ENCODE measurements around the gene OTOG.

The OTOG gene, protein sequence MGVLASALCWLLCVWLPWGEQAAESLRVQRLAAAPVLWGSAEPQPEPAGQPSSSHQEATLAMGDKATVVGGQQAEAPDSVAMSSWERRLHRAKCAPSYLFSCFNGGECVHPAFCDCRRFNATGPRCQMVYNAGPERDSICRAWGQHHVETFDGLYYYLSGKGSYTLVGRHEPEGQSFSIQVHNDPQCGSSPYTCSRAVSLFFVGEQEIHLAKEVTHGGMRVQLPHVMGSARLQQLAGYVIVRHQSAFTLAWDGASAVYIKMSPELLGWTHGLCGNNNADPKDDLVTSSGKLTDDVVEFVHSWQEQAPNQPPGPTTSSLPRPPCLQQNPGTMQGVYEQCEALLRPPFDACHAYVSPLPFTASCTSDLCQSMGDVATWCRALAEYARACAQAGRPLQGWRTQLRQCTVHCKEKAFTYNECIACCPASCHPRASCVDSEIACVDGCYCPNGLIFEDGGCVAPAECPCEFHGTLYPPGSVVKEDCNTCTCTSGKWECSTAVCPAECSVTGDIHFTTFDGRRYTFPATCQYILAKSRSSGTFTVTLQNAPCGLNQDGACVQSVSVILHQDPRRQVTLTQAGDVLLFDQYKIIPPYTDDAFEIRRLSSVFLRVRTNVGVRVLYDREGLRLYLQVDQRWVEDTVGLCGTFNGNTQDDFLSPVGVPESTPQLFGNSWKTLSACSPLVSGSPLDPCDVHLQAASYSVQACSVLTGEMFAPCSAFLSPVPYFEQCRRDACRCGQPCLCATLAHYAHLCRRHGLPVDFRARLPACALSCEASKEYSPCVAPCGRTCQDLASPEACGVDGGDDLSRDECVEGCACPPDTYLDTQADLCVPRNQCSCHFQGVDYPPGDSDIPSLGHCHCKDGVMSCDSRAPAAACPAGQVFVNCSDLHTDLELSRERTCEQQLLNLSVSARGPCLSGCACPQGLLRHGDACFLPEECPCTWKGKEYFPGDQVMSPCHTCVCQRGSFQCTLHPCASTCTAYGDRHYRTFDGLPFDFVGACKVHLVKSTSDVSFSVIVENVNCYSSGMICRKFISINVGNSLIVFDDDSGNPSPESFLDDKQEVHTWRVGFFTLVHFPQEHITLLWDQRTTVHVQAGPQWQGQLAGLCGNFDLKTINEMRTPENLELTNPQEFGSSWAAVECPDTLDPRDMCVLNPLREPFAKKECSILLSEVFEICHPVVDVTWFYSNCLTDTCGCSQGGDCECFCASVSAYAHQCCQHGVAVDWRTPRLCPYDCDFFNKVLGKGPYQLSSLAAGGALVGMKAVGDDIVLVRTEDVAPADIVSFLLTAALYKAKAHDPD (N-terminal part only)

DNA sequence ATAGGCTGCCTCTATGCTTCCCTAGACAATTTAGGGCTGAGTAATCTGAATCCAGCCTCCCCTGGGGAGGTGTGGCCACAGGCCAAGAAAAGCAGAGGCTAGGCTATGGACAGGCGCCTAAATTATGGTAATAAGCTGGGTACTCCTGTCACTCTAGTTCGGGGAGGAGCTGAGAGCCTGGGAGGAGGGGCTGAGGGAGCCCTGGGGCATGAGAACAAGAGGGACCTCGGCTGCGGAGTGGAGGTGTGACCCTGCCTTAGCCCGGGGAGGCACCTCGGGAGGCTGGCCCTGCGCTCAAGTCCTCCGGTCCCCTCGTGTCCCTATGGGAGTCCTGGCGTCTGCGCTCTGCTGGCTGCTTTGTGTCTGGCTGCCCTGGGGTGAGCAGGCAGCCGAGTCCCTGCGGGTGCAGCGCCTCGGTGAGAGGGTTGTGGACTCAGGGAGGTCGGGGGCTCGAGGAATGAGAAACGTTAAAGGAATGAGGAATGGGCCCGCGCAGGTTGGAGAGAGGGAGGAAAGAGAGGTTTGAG is at the start of gene OTOG:
Gene OTOG (plus strand): TSS at position 209 of the 527 bp plus-strand sequence. CDS start 114 bp downstream, at position 323.
- no peak for DNase-seq (ENCODE audit: low spot score)

DNA sequence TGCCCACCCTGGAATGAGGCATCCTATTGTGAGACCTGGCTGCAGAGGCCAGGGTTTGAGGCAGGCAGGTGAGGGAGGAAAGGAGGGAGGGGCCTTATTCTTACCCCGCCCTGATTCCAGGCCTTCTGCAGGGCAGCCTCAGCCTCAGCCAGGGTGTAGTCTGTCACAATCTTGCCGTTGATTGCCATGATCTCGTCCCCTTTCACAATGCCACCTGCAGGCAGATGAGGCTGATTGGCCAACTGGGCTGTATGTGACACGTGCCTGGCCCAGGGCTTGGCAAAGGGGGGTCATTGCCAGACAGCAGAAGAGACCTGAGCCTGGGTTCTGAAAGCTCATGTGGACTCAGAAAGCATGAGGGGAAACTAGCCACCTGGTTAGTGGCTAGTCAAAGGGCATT is 49.0 kb upstream of the OTOG start:
- DNase-seq (ENCODE audit: low spot score): no peak

- no peak for DNase-seq (ENCODE audit: low spot score)
Measured at GRCh38 chr11:17498475-17498874, 48.6 kb upstream of the OTOG start.

- no peak for DNase-seq (ENCODE audit: low spot score)
Measured at GRCh38 chr11:17500673-17501072, 46.4 kb upstream of the OTOG start.

- no peak for DNase-seq (ENCODE audit: low spot score)
Measured at GRCh38 chr11:17502630-17503029, 44.4 kb upstream of the OTOG start.

DNA sequence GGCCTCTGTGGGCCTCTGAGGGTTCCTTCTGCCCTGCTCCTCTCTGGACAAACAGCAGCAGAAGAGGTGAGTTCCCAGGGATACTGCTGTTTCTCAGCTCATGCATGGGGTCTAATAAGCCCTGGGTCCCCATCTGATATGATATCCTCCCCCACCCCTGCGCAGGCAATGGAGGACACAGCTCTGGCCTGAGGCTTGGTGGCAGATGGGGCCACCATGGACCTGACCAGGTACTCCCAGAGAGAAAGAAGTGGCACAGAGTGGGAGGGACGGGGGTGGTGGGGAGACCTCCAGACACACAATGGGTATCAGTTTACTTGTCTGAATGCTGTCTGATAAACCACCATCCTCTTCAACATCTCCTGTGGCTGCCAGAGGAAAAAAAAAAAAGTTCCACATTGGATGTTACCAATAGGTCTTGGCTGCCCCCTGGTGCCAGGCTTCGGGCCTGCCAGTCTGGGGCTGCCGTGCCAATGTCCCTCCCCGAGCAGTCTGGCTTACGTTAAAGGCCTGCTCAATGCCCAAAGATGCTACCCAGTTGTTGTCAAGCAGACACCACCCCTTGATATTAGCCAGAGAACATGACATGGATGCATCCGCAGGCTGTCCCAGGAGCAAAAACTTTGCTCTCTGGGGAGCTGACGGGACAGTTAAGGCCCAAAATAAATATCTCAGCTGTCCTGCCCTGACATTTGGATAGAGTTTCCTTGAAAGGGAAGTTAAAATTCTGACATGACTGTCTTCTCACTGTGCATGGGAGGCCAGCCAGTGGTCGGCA is 42.5 kb upstream of the OTOG start:
- peak; percentile 28 for DNase-seq (ENCODE audit: low spot score)

DNA sequence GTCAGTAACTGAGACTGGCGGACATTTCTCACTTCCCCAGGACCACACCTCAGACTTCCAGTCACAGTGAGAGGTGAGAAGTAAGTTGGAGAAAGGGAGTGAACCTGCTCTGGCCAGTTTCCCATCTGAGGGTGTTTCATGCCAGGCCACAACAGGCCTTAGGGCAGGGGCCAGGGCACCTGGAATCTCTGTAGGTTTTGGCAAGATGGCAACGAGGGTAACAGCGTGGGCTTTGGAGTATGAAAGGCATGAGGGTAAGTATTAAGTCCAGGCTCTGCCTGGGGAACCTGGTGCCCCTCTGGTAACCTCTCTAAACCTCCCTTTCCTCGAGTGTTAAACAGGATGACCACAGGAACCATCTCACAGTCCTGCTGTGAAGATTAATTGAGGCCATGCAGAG is 41.9 kb upstream of the OTOG start:
- DNase-seq (ENCODE audit: low spot score): no peak

- no peak for DNase-seq (ENCODE audit: low spot score)
Measured at GRCh38 chr11:17506314-17506713, 40.7 kb upstream of the OTOG start.

DNA sequence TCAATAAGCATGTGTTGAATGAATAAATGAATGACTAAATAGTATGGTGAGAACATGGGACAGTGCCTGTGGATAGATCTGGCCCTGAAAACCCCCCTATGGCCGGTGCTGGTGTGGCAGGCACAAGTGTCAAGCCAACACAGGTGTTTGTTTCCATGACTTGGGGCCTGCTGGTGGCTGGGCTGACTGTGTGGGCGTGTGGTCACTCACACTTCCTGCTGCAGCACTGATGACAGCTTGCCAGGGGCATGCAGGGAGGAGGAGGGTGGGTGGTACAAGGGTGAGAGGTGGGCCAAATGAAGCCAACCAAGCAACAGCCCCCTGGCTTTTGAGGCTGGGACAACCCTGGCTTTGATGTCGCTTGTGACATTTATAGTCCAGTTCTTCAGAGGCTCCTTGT is 40.1 kb upstream of the OTOG start:
- no peak for DNase-seq (ENCODE audit: low spot score)

DNA sequence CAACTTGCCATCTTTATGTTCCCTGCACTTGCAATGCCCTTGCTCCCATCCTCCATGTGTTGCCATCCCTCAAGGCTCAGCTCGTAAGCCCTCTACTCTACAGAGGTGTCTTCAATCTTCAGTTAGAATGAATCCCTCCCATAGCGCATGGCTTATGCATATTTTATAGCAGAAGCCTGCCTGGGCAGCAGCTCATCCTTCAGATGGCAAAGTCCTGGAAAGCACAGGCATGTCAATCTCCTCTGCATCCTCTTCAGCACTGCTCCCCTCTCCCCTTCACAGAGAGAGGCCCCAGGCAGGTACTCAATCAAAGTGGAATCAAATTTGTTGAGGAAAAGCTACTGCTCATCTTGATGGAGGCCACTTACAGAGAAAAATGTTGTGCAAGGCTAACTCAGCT is 39.3 kb upstream of the OTOG start:
- no peak for DNase-seq (ENCODE audit: low spot score)

- DNase-seq (ENCODE audit: low spot score): no peak
Measured at GRCh38 chr11:17508306-17508705, 38.8 kb upstream of the OTOG start.

DNA sequence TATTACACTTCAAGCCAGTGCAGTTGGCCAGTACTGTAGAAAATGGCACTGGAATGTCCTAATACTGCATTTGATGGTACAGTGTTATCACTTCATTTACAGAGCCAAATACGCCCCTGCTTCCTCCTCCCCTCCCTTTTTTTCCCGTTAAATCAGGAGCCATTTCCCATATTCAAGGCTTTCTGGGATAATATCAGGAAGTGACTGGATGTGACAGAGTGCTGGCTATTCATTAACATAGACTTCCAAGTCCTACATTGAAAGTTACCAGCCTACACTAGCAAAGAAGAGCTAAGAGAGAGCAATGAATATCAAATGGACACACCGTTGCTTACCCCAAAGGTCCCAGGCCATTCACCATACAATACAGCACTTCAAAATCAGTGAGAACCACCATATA is 38.3 kb upstream of the OTOG start:
- DNase-seq (ENCODE audit: low spot score): no peak

- DNase-seq (ENCODE audit: low spot score): no peak
Measured at GRCh38 chr11:17510507-17511206, 36.4 kb upstream of the OTOG start.

DNA sequence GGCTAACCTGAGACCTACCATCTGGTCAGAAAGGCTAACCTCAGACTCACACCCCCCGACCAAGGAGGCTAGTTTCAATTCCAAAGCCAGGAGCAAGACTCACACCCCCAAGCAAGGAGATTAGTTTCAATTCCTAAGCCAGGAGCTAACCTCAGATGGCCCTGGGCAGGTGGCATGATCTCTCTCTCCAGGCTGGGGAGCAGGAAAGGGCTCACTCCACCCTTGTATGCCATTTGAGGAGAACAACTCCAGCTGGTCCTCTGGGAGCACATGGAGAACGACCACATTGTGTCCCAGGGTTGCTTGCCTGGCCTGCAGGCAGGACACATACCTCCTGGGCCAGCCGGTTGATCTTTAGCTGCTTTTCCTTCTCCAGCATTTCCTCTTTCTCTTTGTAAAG is 35.5 kb upstream of the OTOG start:
- no peak for DNase-seq (ENCODE audit: low spot score)

- DNase-seq (ENCODE audit: low spot score): no peak
Measured at GRCh38 chr11:17512101-17512500, 35.0 kb upstream of the OTOG start.

DNA sequence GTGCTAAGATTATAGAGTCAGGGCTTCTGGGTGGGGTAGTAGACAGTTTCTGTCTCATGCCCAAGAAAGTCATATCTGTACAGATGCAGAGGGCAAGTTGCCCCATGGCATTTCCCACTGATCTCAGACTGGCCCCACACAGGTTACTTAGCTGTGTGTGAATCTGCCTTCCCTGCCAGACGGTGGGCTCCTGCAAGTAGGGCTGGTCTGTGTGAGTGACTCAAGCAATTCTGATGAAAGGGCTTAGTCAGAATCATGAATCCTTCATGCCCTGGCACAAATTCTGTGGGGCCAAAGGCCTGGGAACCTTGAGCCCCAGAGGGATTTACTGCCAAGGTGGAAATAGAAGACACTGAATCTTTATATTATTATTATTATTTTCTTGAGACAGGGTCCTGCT is 33.2 kb upstream of the OTOG start:
- DNase-seq (ENCODE audit: low spot score): no peak

DNA sequence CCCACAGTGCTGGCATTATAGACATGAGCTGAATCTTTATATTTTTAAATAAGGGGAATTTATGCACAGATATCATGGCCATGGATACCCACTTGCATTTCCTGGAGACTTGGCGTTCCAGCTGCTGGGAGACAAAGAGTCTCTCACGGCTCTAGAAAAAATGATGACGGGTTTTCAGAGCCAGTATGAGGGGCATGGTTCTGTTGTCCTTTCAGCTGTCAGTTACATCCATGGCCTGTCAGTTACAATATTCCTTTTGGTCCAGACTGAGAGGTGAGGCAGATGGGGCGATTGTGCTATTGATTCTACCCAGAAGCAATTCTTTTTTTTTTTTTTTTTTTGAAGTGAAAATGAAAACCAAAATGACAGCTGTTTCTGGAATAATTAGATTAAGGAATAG is 32.6 kb upstream of the OTOG start:
- DNase-seq (ENCODE audit: low spot score): no peak

DNA sequence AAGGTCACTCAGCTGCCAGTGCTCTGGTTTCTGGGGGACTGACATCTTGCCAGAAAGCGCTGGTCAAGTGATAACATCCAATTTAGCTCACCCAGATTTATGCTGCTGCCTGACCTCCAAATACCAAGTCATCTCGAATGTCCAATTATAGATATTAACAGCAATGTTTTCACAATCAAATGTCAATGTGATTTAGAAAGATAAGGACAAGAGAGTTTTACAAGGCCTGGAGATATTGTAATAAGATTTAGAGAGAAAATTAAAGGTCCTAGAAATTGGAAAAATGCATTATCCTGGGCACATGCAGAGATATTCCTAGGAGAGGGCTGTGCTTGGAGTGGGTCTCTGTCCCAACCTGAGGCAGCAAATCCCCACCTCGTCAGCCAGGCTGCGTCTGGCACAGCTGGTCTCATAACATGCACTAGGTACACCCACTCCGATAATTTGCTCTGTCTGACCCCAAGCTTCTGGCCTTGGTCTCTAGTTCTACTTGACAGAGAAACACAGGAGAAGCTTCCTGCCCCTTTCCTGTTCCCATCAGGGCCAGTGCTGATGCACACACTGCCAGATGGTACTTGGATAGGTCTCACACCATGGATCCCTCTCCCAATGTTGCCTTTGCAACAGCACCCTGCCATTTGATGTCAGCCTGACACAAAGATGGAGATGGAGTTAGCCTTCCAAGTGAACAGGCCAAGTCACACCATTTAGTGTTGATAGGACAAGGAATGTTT is 31.4 kb upstream of the OTOG start:
- no peak for DNase-seq (ENCODE audit: low spot score)

DNA sequence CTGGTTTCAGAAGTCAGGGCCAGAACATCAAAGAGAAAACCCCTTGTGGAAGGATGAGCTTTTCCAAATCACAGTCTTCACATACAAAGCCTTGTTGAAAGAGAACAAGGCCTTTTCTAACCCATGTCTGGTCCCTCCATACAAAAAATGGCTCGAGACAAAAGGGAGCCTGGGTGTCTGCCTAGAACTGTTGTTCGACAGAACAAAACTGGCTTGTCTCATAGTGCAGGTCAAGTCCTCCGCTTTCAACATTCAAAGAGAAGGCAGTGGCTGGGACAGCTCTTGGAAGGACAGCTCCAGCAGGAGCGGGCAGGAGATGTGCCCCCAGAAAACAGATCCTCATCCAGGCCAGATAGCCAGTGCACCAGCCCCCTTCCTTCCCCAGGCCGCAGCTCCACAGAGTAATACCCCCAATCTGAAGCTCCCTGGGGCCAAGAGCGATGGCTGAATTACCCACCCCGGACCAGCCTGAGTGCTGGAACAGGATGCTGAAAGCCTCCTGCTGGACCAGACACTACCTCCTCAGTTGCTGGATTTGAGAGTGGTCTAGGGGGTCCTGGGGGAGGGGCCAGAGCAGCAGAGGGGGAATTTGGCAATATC is 30.4 kb upstream of the OTOG start:
- DNase-seq (ENCODE audit: low spot score): no peak

DNA sequence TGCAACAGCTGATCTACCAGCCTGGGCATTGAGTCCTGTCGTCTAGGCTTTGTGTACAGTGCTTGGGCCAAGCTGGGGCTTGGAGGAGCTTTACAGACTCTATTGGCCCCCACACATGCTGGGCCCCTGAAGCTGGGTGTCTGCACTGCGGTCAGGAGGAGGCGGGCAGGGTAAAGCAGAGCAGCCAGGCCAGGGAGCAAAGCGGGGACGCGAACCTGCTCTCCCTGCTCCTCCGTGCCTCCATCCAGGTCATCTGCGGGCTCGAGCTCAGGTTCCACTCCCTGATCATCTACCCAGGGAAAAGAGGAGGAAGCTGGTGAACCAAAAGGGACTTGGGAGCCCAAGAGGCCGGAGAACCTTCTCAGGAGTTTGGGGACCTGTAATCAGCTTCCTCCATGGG is 29.9 kb upstream of the OTOG start:
- DNase-seq (ENCODE audit: low spot score): no peak

All from HuH-7 (cell line).